IPS-18c (cell line): ENCODE results near the gene LRRC63.
"Not testable (repeated sequence)": the region's sequence is repeated elsewhere in the genome, so short reads cannot be mapped to it uniquely, and the experiment has no call there.

ENCODE experiments used
- H3K4me3 ChIP-seq: 2 replicates; pipeline ENCODE4 v1.7.0; 2013; ENCODE audit warnings: low read depth, mild to moderate bottlenecking, low read length, moderate library complexity; ENCODE audit not compliant: insufficient read depth
- H3K9me3 ChIP-seq: one replicate; pipeline ENCODE4 v1.6.1; 2013; ENCODE audit warnings: mild to moderate bottlenecking, low read length, moderate library complexity; ENCODE audit not compliant: control insufficient read depth, insufficient read depth

Gene LRRC63, protein sequence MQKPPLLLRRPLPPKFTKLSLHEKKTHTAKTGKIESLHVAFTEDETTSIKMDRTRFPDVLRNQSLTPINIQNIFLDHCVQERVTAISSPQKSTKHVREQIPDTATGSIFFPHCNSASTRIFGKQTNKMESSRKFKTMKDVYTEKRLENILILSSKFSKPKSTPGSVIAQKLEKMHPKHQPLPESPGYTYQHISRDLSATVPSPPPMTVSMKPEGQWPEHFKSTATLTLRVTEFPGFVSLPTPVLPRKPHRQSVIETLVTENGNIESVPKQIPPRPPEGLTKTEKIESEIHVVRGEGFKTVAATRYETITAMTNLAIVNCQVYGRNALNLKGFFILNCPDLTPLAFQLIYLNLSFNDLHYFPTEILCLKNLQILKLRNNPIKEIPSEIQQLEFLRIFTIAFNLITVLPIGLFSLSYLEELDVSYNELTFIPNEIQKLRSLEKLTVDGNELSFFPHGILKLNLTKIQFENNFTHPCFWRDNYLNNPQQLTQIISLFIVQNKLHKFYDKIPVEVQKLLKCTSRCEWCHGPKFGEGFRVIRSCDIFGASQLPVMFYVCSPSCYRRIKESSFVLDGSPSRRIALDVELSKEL

DNA sequence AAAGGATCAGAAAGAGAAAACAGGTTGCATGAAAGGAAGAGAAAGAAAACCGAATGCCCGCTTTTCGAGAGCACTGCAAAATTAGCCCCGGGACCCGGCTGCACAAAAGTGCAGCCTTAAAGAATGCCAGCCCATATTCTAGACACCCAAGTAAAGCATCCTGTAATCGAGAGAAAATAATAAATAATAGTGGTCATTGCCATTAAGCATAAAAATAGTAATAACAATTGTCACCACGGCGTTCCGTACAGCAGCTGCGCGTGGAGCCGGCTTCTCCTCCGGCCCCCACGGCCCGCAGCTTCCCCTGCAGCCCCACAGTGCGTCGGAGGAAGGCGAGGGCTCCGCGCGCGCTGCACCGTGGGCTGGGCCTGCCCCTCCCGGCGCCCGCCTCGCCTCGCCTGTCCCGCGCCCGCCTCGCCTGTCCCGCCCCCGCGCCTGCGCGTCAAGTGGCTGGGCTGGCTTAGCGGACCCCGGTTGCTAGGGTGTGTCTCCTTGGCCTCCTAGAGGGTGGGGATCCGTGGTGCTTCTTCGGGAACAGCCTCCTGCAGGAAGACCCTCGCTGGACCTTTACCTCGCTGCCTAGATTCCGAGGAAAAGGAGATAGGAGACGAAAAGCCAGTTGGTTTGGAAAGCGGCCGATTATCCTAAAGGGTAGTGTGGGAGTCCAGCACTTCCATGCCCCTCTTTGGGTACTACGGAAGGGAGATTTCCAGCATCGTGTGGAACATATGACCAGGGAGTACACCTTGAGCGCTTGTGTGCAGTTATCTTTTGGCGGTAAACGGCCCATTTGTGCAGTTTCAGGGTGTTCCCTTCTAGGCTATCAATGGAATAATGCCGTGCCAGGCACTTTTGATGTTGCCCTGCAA lies at the start of gene LRRC63:
TSS of gene LRRC63 (plus strand) at position 446 of the 869 bp plus-strand sequence. CDS start 1,107 bp downstream, outside the sequence.
- H3K9me3 ChIP-seq = no peaks in the 10 kb centered on the region
- peak within 1 kb of the TSS; percentile 52 for H3K4me3 ChIP-seq

DNA sequence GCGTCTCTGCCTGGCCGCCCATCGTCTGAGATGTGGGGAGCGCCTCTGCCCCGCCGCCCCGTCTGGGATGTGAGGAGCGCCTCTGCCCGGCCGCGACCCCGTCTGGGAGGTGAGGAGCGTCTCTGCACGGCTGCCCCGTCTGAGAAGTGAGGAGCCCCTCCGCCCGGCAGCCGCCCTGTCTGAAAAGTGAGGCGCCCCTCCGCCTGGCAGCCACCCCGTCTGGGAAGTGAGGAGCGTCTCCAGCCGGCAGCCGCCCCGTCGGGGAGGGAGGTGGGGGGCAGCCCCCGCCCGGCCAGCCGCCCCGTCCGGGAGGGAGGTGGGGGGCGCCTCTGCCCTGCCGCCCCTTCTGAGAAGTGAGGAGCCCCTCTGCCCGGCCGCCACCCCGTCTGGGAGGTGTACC lies 49.0 kb upstream of the LRRC63 start:
- not testable (repeated sequence) for H3K9me3 ChIP-seq, H3K4me3 ChIP-seq

GRCh38 chr13:46164661-46165060 lies 47.1 kb upstream of the LRRC63 start:
- Histone ChIP-seq H3K9me3 (no peaks in the 10 kb centered on the region), H3K4me3 (no peak overlapping the region)

- H3K4me3 ChIP-seq = no peak overlapping the region
- no peaks in the 10 kb centered on the region for H3K9me3 ChIP-seq
Measured at GRCh38 chr13:46165485-46166223, 46.1 kb upstream of the LRRC63 start.

DNA sequence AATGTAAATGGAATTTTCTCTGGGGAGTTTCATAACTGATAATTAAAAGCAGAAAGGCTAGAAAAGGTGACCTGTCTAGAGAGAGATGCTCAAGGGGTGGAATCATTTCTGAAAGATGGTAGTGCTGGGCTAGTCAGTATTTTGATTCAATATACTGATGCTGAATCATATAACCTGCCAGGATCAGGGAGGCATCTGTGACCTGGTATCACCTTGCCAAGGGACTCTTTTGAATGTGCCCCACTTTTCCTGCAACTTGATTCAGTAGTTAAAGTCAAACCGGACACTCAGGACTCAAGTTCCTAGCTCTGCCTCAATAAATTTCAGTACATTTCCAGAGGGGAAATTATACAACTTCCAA lies 45.5 kb upstream of the LRRC63 start:
- Histone ChIP-seq H3K9me3 (no peaks in the 10 kb centered on the region), H3K4me3 (no peak overlapping the region)

- Histone ChIP-seq H3K4me3 (no peak overlapping the region), H3K9me3 (no peaks in the 10 kb centered on the region)
Measured at GRCh38 chr13:46166947-46167610, 44.6 kb upstream of the LRRC63 start.

DNA sequence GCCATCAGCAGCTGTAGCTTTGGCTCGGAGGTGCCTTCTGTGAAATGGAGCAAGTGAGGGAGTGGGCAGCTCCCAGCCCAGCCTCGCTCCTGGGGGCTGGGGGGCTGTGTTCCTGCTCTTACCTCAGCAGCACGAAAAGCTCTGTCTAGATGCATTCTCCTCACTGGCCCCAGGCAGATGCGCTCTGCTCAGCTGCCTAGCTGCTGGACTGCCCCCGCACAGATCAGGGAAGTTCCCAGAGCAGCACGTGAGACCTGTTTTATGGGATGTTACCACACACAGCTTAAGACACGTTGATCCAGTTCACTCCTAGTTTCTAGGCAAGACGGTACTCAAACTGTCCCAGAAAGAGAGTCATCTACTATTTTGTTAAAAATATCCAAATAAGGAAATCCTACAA lies 43.4 kb upstream of the LRRC63 start:
- no peak overlapping the region for H3K4me3 ChIP-seq
- no peaks in the 10 kb centered on the region for H3K9me3 ChIP-seq

DNA sequence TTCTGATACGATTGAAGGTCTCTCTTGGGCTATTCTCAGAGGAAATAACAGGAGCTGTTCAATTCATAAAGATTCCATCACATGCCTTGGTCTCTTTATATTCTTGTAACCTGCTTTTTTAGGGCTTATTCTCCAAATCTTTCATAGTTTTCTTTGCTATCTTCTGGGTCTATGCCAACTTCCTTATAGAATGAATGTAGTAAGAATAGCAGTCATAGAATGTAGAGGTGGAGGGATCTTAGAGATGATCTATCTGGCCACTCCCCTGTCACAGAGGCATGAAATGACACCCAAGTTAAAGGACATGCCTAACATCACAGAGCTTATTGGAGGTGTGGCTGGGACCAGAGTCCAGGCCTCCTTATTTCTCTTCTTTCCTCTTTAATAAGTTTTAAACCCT lies 42.9 kb upstream of the LRRC63 start:
- no peak overlapping the region for H3K4me3 ChIP-seq
- no peaks in the 10 kb centered on the region for H3K9me3 ChIP-seq

- Histone ChIP-seq H3K4me3 (no peak overlapping the region), H3K9me3 (no peaks in the 10 kb centered on the region)
Measured at GRCh38 chr13:46169758-46170157, 42.0 kb upstream of the LRRC63 start.

DNA sequence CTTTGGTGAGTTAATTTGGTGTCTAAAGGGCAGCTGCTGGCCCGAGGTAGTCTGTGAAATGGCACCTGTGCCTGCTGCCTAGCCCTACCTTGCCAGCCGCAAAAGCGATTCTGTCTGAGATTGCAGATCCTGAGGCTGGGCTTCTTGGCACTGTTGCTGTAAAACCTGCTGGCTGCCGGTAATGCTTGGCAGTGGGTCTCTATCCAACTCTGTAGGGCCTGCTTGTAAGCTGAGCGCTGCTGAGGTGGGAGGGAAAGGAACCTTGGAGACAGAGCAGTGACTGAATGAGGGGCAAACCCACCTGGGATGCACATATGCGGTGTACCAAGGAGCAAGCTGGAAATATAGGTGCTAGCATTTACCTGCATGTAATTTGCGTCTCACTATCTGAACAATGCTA lies 41.5 kb upstream of the LRRC63 start:
- H3K4me3 ChIP-seq = no peak overlapping the region
- H3K9me3 ChIP-seq = no peaks in the 10 kb centered on the region

- Histone ChIP-seq H3K4me3 (no peak overlapping the region), H3K9me3 (no peaks in the 10 kb centered on the region)
Measured at GRCh38 chr13:46170687-46171086, 41.0 kb upstream of the LRRC63 start.

GRCh38 chr13:46171217-46171616 lies 40.5 kb upstream of the LRRC63 start:
- no peaks in the 10 kb centered on the region for H3K9me3 ChIP-seq

GRCh38 chr13:46171739-46172138 lies 40.0 kb upstream of the LRRC63 start:
- Histone ChIP-seq H3K4me3 (no peak overlapping the region), H3K9me3 (no peaks in the 10 kb centered on the region)

More at GRCh38 chr13:46171217-46171616, 40.5 kb upstream of the LRRC63 start:
- no peak overlapping the region for H3K4me3 ChIP-seq

GRCh38 chr13:46172531-46172991 lies 39.2 kb upstream of the LRRC63 start:
- no peak overlapping the region for H3K4me3 ChIP-seq

DNA sequence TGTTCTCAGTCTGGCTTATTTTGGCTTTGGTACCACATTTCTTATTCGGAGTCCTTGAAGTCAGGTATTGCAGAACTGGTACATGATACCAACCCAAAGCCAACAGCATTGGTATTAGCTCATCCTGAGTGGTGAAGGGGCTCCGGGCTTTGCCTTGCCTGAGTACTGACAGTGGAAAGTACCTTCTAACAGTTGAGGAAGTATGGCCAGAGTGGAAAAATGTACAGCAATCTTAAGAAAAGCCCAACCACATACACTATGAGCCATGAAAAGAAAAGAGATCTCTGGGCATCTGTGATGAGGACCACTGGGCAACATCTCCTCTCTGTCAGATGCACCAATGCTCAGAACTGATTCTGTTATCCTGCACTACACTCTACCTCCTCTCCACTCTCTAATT lies 38.1 kb upstream of the LRRC63 start:
- H3K4me3 ChIP-seq = no peak overlapping the region
- H3K9me3 ChIP-seq = no peaks in the 10 kb centered on the region

More at GRCh38 chr13:46172531-46172991, 39.2 kb upstream of the LRRC63 start:
- no peaks in the 10 kb centered on the region for H3K9me3 ChIP-seq

DNA sequence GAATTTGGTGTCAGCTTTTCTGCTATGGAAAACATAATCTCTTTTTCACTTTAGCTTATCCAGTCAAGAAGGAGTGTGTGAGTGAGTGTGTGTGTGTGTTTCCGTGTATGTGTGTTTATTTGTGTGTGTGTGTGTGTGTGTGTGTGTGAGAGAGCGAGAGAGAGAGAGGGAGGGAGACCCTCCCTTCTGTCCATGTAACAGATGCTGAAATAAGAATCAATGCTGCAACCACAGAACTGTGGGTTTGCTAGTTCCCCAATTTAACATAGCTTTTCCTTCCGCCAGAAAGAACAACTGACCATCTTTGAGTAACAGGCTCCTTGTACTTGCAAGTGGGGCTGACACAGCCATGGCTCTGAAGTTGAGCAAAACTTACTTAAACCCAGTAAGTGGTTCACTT lies 35.0 kb upstream of the LRRC63 start:
- no peak overlapping the region for H3K4me3 ChIP-seq
- H3K9me3 ChIP-seq = no peaks in the 10 kb centered on the region

DNA sequence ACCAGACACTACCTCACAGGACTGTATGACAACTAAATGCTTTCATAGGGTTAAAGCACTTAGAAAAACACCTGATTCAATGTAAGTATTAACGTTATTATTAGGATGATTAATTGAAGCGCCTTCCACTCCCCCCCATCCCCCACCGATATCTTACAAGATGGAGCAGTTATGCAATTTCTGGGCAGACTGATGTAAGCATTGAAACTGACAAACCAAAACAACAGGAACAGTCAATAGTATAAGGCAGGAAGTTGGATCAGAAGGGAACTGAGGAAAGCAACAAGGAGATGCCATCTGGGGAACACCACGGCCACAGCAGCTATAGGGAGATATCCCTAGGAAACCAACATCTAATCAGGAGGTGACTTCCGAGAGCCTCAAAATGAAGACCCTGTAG lies 33.6 kb upstream of the LRRC63 start:
- H3K4me3 ChIP-seq = no peak overlapping the region
- no peaks in the 10 kb centered on the region for H3K9me3 ChIP-seq
